ENCODE measurements around the gene PROCA1. TPM values are rescaled to one million over a fixed set of nuclear protein-coding genes. Genes with fewer than 3 reads are reported as not detected.

The PROCA1 gene
- total and polyA plus RNA-seq, 8 donors = 0.14 to 5.8 (median 2.5) TPM; not detected in 2

DNA sequence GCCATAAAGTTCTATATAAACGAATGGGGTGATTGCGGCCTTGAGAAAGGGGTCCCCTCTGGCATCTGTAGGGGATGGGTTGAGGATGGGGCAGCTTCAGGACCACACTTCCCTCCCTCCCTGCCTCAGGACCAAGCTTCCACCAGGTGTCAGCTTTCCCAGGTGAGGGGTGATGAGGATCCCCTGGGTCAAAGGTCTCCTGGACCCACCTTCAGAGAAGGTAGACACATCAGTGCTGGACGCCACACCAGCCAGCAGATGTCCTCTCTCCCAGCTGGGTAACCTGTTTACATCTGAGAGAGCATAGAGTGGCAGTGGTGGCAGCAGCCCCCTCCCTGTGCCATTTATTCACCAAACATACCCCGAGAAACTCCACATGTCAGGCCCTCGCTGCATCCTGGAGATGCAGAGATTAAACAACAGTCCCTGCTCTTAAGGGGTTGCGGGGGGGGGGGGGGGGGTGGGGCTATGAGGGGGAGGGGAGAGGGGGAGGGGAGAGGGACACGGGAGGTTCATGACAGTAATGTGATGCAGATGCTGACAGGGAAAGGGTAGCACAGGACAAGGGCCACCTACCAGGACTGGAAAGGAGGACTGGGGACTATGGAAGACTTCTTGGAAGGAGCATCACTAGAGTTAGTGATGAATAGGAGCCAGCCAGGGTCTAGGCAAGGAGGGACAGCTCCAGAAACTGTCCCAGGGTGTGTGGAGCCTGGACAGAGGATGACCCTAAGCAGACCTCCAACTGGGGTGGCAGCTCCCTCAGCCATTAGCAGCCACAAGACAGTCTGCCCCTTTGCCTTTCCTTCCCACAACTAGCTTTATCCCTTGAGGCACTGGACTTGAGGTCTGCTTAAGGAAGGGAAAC is 5.0 kb downstream of the PROCA1 start:
- intact Hi-C loops (cut with DNase I; ENCODE audit: low total_unique reads) = no loop called here
- TF ChIP-seq EP300 (IDR thresholded peaks at IDR 0.05) = no peak
- TF ChIP-seq, protein P1, sequence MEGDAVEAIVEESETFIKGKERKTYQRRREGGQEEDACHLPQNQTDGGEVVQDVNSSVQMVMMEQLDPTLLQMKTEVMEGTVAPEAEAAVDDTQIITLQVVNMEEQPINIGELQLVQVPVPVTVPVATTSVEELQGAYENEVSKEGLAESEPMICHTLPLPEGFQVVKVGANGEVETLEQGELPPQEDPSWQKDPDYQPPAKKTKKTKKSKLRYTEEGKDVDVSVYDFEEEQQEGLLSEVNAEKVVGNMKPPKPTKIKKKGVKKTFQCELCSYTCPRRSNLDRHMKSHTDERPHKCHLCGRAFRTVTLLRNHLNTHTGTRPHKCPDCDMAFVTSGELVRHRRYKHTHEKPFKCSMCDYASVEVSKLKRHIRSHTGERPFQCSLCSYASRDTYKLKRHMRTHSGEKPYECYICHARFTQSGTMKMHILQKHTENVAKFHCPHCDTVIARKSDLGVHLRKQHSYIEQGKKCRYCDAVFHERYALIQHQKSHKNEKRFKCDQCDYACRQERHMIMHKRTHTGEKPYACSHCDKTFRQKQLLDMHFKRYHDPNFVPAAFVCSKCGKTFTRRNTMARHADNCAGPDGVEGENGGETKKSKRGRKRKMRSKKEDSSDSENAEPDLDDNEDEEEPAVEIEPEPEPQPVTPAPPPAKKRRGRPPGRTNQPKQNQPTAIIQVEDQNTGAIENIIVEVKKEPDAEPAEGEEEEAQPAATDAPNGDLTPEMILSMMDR (IDR thresholded peaks at IDR 0.05) = no peak
- no peak for TF ChIP-seq POLR2AphosphoS5 (IDR thresholded peaks at IDR 0.05)
- TF ChIP-seq POLR2A (IDR thresholded peaks at IDR 0.05) = no peak
- no peak overlapping the region for H3K4me3 ChIP-seq
- WGBS, 5 donors = 59 to 66% (median 59%) methylated on average over 4 to 7 of the region's 7 CpGs
- no peak overlapping the region for H3K27ac ChIP-seq
- no peaks in the 10 kb centered on the region for H3K27me3 ChIP-seq
- H3K4me1 ChIP-seq = peaks cover 7 to 27% (median 13%) of the 10 kb centered on the region in 4 donors
- H3K36me3 ChIP-seq = peaks cover 19 to 45% (median 41%) of the 10 kb centered on the region in 4 donors
- H3K9me3 ChIP-seq = no peaks in the 10 kb centered on the region
- DNase-seq = no peak

DNA sequence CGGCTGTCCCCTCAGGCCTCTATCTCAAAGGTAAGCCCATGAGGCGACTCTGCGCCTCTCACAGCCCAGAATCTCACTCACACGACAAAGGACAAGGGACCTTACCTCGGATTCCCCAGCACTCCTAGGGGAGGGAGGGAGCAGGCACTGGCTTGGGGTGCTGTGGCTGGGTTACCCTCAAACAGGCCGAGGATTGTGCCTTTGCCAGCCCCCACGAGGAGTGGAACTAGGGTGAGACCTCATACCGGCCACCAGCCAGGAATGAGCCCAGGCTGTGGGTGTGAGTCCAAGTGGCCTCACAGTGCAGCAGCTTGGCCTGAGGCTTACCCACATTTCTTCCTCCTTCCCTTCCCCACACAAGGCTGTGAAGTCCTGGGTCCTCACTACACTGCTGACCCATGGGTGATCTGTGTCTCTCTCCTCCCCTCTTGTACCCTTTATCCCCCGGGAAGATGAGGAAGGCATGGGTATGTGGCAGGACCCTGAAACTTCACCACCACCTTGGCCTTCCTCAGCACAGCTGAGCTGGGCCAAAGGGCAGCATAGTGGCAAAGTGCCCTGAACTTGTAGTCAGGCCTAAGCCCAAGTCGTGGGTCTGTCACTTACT is 5.9 kb downstream of the PROCA1 start:
- H3K9me3 ChIP-seq = no peaks in the 10 kb centered on the region
- no peak for DNase-seq
- H3K4me1 ChIP-seq = peaks cover 0 to 21% (median 8%) of the 10 kb centered on the region in 4 donors
- peaks cover 27 to 54% (median 50%) of the 10 kb centered on the region in 4 donors for H3K36me3 ChIP-seq
- H3K4me3 ChIP-seq = no peak overlapping the region
- TF ChIP-seq POLR2A (IDR thresholded peaks at IDR 0.05) (no peak), EP300 (IDR thresholded peaks at IDR 0.05) (no peak), POLR2AphosphoS5 (IDR thresholded peaks at IDR 0.05) (no peak)
- H3K27me3 ChIP-seq = no peaks in the 10 kb centered on the region
- H3K27ac ChIP-seq = no peak overlapping the region
- 61 to 84% (median 69%) methylated on average over 8 to 10 of the region's 10 CpGs for WGBS, 5 donors
- intact Hi-C loops (cut with DNase I; ENCODE audit: low total_unique reads) = no loop called here

DNA sequence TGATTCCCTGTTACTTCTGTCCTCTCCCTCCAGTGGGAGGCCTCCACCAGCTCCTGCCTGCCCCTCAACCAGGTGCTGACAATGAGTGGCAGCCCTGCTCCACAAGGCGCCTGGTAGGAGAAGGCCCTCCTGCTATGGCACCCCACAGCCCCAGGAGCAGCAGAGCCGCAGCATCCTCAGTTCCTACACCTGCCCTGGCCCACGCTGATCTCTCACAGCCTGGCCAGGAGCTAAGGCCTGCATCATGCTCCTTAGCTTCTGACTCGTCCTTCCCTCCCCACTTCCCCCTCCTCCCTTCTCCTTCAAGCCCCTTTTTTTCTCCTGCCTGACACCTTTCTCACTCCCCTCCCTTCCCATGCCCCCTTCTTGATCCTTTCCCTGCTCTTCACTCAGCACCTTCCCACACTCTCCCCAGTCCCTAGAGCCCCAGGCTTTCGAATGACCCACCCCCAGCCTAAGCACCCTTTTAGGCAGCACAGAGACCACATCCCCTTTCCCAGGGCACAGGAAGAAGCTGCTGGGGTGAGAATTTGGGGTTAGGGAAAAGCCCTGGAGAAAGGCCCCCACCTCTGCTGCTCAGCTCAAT is 6.5 kb downstream of the PROCA1 start:
- WGBS, 5 donors = 78 to 87% (median 83%) methylated on average over 5 of the region's 5 CpGs
- TF ChIP-seq POLR2AphosphoS5 (IDR thresholded peaks at IDR 0.05) (no peak), POLR2A (IDR thresholded peaks at IDR 0.05) (no peak), EP300 (IDR thresholded peaks at IDR 0.05) (no peak)
- TF ChIP-seq, protein P1 (IDR thresholded peaks at IDR 0.05) = no peak
- Histone ChIP-seq H3K4me3 (no peak overlapping the region), H3K9me3 (no peaks in the 10 kb centered on the region), H3K27me3 (no peaks in the 10 kb centered on the region), H3K4me1 (peaks cover 0 to 14% (median 3%) of the 10 kb centered on the region in 4 donors), H3K36me3 (peaks cover 34 to 61% (median 57%) of the 10 kb centered on the region in 4 donors), H3K27ac (no peak overlapping the region)
- DNase-seq = no peak
- intact Hi-C loops (cut with DNase I; ENCODE audit: low total_unique reads) = no loop called here

DNA sequence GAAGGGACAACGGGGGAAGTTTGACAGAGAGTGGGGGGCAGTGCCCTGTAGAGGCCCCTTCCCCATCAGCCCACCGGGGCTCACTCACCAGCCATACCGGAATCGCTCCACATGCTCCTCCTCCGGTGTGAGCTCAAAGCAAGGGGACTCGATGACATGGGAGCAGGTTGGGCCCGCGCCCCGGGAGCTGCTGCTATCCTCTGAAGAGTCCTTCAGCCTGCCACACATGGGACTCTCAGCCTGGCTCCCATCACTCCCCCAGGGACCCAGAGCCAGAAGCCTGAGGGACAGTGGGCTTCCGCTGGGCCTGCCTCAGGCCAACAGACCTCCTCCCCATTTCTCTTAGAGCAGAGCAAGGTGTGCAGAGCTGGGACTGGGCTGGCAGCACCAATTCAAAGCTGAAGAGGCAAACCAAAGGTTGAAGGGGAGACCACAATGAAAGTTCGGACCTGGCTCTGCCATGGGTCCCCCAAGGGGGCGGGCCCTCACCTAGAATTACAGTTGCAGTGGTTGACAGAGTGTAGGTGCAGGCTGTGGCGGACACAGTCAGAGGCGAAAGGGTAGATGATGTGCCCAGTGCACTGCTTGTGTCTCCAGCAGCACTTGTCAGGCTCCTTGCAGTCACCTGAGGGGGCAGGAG is 7.3 kb downstream of the PROCA1 start:
- TF ChIP-seq, protein P1 (IDR thresholded peaks at IDR 0.05) = no peak
- no peak for TF ChIP-seq POLR2AphosphoS5 (IDR thresholded peaks at IDR 0.05)
- no peak for TF ChIP-seq POLR2A (IDR thresholded peaks at IDR 0.05)
- no peak for TF ChIP-seq EP300 (IDR thresholded peaks at IDR 0.05)
- Histone ChIP-seq H3K27ac (no peak overlapping the region), H3K27me3 (no peaks in the 10 kb centered on the region), H3K4me1 (peaks cover 0 to 13% (median 2%) of the 10 kb centered on the region in 4 donors), H3K36me3 (peaks cover 42 to 69% (median 65%) of the 10 kb centered on the region in 4 donors), H3K9me3 (no peaks in the 10 kb centered on the region), H3K4me3 (no peak overlapping the region)
- no peak for DNase-seq
- WGBS, 5 donors = 86 to 94% (median 93%) methylated on average over 11 to 14 of the region's 14 CpGs
- intact Hi-C loops (cut with DNase I; ENCODE audit: low total_unique reads) = no loop called here
